KOPT-K1 (cell line): Measurements from ENCODE around the gene PIK3CD.
"Not testable (repeated sequence)": the region's sequence is repeated elsewhere in the genome, so short reads cannot be mapped to it uniquely, and the experiment has no call there.

Experiments used
- H3K27ac ChIP-seq: fragments of 200-600 bp; sonication (generic); 2 replicates; pipeline ENCODE4 v1.5.1; 2016; ENCODE audit warnings: antibody characterized with exemption, mild to moderate bottlenecking, low read depth, low read length; ENCODE audit not compliant: poor library complexity, severe bottlenecking
- H3K36me3 ChIP-seq: fragments of 200-600 bp; sonication (generic); 2 replicates; pipeline ENCODE4 v1.5.1; 2017; ENCODE audit warnings: antibody characterized with exemption, mild to moderate bottlenecking, low read length, moderate library complexity; ENCODE audit not compliant: insufficient read depth
- H3K9me3 ChIP-seq: fragments of 200-600 bp; sonication (generic); 2 replicates; pipeline ENCODE4 v1.5.1; 2017; ENCODE audit warnings: antibody characterized with exemption, low read length, mild to moderate bottlenecking; ENCODE audit not compliant: insufficient read depth, poor library complexity, severe bottlenecking

Gene PIK3CD

DNA sequence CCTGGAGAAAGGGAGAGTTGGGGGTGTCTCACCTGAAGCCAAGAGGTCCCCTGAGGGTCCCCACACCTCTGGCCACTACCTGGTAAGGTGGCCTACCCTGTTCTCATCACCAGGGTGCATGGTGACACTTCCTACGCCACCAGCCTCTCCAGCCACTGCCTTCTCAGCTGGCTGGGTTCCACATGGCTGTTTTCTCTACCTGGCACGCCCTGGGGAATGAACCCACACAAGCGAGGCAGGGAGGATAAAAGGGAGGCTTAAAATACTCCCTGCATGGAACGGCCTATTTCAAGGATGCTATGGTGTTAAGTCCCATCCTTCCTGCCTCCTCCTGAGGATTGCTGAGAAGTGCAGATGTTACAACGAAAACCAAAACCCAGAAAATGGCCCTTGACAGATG, 84.7 kb downstream of the PIK3CD start:
- Histone ChIP-seq H3K9me3 (no peaks in the 10 kb centered on the region), H3K27ac (no peak overlapping the region), H3K36me3 (peaks cover 99% of the 10 kb centered on the region)

DNA sequence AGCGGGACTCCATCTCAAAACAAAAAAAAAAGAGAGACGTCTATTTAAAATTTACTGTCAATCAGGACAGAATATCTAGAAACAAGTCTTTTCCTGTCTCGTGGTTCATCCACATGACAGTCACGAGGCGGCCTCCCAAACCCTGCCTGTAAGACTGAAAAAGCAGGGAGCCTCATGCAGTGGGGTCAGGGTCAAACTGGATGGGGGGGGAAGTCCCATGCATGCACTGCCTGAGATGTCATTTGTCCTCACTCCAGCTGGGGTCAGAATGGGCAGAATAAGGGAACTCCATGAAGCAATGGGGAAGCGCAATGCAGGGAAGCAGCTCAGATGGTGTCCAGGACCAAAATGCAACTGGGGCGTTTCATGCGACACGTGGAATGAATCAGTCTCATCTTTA, 85.5 kb downstream of the PIK3CD start:
- H3K27ac ChIP-seq = no peak overlapping the region
- peaks cover 99% of the 10 kb centered on the region for H3K36me3 ChIP-seq
- no peaks in the 10 kb centered on the region for H3K9me3 ChIP-seq

DNA sequence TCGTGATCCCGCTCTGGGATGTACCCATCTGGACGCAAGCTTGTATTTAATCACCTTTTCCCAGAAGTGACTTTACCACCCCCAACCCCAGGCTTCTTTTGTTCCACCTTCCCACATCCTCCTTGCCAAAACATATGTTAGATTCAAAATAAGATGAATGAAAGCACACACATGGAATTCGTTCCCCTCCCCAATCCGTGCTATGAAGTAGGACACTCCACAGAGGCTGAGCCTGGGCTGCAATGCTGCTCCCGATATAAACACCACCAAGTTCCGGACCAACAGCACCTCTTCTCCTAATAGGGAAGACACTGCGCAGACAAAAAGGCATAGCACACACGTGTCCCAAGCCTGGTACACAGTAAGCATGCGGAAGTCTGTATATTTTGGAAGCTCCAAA, 86.1 kb downstream of the PIK3CD start:
- peaks cover 99% of the 10 kb centered on the region for H3K36me3 ChIP-seq

DNA sequence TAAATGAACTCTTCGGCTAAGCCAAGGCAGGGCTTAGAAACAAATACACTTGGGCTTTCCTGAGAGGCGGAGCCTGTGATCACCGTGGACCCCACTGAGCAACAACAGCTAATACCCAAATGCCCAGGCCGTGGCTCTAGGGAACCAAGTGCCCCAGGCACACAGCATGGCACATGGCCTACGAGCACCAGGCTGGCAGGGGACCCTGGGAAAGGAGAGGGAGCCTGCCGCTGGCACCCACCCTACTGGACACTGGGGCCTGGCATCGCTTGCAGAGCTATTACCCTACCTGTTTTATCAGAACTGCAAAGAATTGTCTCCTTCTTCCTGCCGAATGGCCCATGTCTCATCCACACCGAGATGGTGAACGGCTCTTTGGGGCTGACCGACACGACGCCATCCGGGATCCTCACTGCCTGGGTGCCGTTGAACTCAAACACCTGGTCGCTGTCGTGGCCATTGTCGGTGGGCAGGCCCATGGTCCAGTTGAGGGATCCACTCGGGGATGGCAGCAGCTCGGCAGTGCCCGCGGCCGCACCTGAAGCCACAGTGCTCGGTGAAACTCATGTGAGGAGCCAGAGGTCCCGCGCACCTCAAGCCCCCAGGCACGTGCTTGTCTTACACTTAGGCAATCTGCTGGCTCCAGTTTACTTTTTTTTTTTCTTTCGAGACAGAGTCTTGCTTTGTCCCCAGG, 92.7 kb downstream of the PIK3CD start:
- Histone ChIP-seq H3K36me3 (peaks cover 97% of the 10 kb centered on the region), H3K27ac (no peak overlapping the region), H3K9me3 (no peaks in the 10 kb centered on the region)

More for the DNA sequence above, 86.1 kb downstream of the PIK3CD start:
- Histone ChIP-seq H3K9me3 (no peaks in the 10 kb centered on the region), H3K27ac (no peak overlapping the region)

DNA sequence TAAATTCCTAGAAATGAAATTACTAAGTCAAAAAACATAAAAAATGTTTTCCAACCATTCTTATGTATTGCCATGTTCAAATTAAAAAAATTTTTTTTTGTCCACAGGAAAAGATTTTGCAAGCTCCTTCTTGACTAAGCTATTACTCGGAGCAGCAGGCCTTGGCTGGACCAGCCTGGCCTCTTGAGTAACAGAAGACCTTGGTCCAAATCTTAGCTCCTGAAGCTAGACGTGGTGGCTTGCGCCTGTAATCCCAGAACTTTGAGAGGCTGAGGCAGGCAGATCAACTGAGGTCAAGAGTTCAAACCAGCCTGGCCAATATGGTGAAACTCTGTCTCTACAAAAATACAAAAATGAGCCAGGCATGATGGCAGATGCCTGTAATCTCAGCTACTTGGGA, 94.7 kb downstream of the PIK3CD start:
- Histone ChIP-seq H3K36me3 (peaks cover 98% of the 10 kb centered on the region), H3K27ac (no peak overlapping the region)

DNA sequence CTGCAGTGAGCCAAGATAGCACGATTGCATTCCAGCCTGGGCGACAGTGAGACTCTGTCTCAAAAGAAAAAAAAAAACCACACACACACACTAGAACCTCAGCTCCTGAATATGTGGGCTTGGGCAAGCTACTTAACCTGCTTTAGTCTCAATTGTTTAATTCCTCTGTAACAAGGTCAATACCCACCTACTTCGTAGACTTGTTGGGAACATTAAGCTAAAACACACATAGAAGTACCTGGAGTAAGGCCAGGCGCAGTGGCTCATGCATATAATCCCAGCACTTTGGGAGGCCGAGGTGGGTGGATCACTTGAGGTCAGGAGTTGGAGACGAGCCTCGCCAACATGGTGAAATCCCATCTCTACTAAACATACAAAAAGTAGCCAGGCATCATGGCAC, 95.1 kb downstream of the PIK3CD start:
- Histone ChIP-seq H3K9me3 (no peaks in the 10 kb centered on the region), H3K36me3 (peaks cover 98% of the 10 kb centered on the region), H3K27ac (no peak overlapping the region)

More for the DNA sequence above, 94.7 kb downstream of the PIK3CD start:
- H3K9me3 ChIP-seq = no peaks in the 10 kb centered on the region

DNA sequence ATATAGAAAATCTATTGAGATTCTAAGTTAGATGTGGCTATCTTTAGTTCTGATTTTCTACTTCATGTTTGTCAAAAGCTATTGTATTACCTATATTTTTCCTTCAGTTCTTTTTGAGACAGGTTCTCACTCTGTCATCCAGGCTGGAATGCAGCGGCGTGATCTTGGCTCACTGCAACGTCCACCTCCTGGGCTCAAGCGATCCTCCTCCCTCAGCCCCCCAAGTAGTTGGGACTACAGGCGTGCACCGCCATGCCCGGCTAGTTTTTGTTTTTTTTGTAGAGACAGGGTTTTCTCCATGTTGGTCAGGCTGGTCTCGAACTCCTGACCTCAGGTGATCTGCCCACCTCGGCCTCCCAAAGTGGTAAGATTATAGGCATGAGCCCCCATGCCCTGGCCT, 96.9 kb downstream of the PIK3CD start:
- H3K27ac ChIP-seq, H3K9me3 ChIP-seq: not testable (repeated sequence)
- H3K36me3 ChIP-seq = peaks cover 96% of the 10 kb centered on the region

DNA sequence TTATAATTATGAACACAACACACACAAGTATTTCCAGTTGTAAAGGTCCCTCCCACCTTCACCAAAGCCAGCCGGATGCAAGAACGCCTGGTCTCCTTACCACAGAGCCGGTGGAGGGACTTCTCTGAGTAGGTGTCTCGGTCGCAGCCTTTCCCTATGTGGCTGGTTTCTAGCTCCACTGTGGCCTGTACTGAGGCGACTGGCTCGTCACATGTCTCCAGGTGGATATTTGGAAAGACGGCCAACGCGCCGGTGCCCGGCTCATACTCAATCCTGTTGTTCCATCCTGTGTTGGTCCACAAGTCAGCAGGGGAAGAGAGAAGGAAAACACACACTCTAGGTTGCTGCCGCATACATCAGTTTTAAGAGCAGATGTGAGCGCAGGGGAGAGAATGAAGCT, 97.8 kb downstream of the PIK3CD start:
- H3K27ac ChIP-seq = no peak overlapping the region
- H3K36me3 ChIP-seq = peaks cover 96% of the 10 kb centered on the region
- H3K9me3 ChIP-seq = no peaks in the 10 kb centered on the region

DNA sequence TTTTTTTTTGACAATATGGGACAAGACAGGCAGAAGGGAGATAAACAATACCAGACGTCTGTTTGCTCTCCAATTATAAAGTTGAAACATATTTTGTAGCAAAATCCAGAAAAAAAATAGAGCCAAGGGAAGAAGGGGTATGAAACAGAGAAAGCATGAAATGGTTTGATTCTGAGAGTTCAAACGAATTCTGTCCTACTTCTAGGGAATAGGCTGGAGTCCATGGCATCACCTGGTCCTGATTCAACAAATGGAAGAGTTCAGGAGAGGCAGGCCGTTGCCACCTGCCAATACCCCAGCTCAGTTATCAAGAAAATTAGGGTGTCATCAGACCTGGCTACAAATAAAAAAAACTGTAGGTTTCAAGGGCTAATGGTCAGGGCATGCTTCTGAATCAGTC, 100.4 kb downstream of the PIK3CD start:
- Histone ChIP-seq H3K36me3 (peaks cover 79% of the 10 kb centered on the region), H3K9me3 (no peaks in the 10 kb centered on the region), H3K27ac (no peak overlapping the region)

DNA sequence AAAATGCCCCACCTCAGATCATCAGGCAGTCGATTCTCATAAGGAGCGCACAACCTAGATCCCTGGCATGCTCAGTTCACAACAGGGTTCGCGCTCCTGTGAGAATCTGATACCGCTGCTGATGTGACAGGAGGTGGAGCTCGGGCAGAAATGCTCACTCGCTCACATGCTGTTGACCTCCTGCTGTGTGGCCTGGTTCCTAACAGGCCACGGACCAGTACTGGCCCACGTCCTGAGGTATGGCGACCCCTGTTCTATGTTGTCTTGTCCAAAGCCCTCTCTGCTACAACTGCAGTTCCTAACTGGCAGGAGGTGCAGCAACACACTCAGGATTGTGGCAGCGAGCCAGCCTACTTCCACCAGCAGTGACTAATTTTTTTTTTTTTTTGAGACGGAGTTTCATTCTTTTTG, 101.6 kb downstream of the PIK3CD start:
- no peaks in the 10 kb centered on the region for H3K9me3 ChIP-seq
- no peak overlapping the region for H3K27ac ChIP-seq
- peaks cover 69% of the 10 kb centered on the region for H3K36me3 ChIP-seq

DNA sequence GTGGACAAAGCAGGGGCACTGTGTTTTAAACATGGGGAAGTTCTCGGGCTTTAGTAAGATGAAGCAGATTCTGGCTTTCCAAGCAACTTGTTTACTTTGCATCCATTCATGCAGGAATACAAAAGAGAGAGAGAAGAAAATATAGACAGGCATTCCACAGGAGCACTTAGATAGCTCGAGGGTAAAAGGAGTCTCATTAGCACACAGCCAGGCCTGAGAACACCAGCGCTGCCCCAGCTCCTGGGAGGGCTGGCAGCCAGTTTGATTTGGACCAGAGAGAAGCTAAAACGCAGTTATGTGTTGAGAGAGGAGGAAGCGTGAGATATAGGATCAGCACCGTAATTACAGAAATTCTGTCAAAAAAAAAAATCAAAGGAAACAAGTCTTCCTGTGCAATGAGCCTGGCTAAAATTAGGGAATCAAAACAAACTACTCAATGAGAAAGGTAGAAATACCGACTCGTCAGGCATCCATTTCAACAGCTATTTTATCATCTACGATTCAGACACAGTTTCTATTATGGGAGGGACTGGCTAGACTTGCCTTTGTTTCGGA, 104.0 kb downstream of the PIK3CD start:
- no peaks in the 10 kb centered on the region for H3K9me3 ChIP-seq
- peaks cover 45% of the 10 kb centered on the region for H3K36me3 ChIP-seq
- no peak overlapping the region for H3K27ac ChIP-seq

DNA sequence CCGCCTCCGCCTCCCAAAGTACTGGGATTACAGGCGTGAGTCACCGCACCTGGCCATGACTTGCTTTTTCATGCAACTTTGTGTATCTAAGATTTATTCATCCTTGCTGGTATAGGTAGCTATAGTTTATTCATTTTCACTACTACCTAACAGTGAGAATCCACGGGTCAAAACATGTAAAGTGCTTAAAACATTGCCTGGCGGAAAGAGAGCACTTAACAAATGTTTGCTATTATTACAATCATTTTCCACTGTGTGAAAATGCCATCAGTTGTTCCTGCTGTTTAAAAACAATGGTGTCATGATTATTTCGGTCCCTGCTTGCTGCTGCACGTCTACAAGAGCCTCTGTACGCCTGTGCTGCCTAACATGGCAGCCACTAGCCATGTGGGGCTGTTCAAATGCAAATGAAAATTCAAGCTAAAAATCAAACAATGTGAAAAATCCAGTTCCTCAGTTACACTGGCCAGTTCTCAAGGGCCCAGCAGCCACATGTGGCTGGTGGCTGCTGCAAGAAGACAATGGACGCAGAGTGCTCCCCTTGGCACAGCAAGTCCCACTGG, 107.1 kb downstream of the PIK3CD start:
- no peaks in the 10 kb centered on the region for H3K9me3 ChIP-seq
- H3K36me3 ChIP-seq = peaks cover 31% of the 10 kb centered on the region
- H3K27ac ChIP-seq = no peak overlapping the region

DNA sequence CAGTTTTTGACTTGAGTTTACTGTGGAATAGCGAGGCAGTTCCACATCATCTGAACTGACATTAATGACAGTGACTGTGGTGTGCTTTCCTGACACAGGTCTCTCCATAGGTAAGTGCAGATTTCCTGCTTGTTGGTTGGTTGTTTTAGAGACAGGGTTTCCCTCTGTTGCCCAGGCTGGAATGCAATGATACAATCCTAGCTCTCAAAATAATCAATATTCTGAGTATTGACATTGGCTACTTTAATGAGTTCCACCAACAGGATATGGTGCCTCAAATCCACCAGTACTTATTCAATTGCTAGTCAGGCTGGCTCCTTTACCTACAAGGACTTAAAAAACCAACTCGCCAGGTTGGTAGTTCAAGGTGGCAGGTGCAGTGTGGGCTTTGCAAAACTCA, 108.4 kb downstream of the PIK3CD start:
- Histone ChIP-seq H3K36me3 (peaks cover 19% of the 10 kb centered on the region), H3K9me3 (no peaks in the 10 kb centered on the region), H3K27ac (no peak overlapping the region)

DNA sequence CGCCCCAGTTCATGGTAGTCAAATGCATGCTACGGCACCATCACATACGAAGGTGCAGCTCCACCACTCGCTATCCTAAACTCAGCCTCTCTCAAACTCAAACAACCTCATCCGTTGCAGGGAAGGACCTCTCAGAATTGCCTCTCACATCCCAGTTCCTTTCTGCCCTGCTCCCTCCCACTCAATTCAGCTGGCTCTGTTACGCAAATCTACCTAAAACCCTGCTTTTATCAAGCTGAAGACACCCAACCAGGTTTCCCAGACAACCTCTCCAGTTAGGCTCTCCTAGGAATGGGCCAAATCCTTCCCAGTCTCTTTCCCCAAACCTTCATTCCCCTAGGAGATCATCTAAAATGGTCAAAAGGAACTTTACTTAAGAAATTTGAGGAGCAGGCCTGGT, 109.3 kb downstream of the PIK3CD start:
- Histone ChIP-seq H3K9me3 (no peaks in the 10 kb centered on the region), H3K27ac (no peak overlapping the region), H3K36me3 (peaks cover 16% of the 10 kb centered on the region; the same call in 1 of the 2 replicates)

DNA sequence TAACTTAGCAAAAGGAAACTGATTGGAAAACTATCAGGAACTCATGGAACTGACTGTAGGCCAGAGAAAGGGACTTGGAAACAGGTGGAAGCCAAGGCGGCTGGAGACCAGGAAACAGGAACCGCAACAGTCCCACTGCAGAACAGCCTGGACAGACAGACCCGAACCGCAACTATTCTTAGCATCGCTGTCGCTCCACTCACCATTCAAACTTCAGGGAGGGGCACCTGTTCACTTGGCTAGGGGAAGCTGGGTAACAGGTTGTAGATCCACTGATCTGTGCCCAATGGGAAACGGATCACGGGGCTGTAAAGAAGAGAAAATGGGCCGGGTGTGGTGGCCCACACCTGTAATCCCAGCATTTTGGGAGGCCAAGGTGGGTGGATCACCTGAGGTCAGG, 110.3 kb downstream of the PIK3CD start:
- no peaks in the 10 kb centered on the region for H3K9me3 ChIP-seq
- peaks cover 16% of the 10 kb centered on the region; the same call in 1 of the 2 replicates for H3K36me3 ChIP-seq
- no peak overlapping the region for H3K27ac ChIP-seq

DNA sequence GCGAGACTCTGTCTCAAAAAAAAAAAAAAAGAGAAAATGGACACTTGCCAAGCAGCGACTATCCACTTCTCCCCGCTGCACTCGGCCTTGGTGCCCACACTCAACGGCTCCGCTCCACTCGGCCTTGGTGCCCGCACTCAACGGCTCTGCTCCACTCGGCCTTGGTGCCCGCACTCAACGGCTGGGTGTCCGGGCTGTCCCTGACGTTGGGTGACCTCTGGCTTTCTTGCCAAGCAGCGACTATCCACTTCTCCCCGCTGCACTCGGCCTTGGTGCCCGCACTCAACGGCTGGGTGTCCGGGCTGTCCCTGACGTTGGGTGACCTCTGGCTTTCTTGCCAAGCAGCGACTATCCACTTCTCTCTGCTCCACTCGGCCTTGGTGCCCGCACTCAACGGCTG, 110.9 kb downstream of the PIK3CD start:
- not testable (repeated sequence) for H3K9me3 ChIP-seq, H3K27ac ChIP-seq
- H3K36me3 ChIP-seq = peaks cover 16% of the 10 kb centered on the region; the same call in 1 of the 2 replicates
